GM21825 (cell line): Measurements from ENCODE around the gene SF1.

Experiments
- ATAC-seq: cut with Tn5 transposase; IDR thresholded peaks from one replicate; pipeline ENCODE4 v1.9.1; 2021; ENCODE audit warnings: mild to moderate bottlenecking, moderate library complexity; ENCODE audit not compliant: unreplicated experiment

Gene SF1

DNA sequence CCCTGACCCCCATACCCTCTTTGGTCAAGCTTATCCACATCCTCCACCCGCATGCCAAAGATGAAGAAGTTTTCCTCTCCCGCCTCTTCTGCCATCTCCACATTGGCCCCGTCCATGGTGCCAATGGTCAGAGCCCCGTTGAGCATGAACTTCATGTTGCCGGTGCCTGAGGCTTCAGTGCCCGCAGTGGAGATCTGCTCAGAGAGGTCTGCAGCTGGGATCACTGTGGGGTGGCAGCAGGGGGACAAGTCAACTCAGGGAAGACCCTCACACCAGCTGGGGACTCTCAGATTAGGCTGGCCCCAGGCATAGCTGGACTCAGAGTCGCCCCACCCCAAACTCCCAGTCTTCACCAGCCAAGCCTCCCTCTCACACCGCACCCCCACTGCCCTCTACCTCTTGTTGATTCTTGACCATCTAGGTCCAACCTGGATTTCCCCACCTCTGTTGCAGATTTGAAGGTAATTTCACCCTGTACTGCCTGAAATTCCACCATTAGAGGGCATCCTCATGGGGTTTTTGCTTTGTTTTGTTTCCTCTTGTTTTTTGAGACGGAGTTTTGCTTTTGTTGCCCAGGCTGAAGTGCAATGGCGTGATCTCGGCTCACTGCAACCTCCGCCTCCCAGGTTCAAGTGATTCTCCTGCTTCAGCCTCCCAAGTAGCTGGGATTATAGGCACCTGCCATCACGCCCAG is 27.8 kb downstream of the SF1 start:
- no peak for ATAC-seq

DNA sequence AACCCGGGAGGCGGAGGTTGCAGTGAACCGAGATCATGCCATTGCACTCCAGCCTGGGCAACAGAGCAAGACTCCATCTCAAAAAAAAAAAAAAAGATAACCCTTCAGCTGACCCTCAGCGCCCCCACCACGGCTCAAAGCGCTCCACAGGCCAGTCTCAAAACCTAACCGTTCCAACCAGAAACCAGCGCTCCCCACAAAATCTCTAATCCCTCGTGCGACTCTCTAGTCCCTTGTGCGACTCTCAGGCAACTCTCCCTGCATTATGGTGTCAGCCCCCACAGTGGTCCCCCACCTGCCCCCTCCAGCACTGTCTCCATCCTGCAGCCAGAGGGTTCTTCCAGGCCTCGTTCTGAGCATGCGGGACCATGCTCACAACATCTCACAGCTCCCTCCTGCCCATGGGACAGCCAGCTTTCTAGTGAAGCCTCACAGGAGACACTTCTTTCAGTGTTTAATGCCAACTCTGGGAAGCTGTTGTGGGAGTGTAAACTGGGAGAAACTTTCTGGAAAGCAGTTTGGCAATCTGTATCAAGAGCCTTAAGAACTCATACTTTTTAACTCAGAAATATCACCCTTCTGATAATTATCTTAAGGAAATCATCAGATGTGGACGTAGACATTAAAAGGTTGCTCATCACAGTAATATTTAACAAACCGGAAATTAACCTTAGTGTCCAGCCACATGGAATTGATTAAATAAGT is 30.2 kb downstream of the SF1 start:
- no peak for ATAC-seq

DNA sequence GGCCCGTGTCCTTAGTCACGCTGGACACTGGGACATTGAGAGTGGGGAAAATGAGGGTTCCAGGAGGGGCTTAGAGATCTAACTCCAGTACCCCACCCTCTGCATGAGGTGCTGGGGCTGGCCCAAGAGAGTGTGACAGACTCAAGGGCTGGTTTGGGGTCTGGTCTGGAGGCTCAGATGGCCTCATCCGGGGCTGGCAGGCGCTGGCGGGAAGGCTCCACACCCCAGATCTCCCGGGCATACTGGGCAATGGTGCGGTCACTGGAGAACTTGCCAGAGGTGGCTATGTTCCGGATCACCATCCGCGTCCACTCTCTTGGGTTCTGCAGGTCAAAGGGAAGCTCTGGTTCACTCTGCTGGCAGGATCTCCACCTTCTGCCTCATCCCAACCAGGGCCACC is 31.9 kb downstream of the SF1 start:
- ATAC-seq = no peak

DNA sequence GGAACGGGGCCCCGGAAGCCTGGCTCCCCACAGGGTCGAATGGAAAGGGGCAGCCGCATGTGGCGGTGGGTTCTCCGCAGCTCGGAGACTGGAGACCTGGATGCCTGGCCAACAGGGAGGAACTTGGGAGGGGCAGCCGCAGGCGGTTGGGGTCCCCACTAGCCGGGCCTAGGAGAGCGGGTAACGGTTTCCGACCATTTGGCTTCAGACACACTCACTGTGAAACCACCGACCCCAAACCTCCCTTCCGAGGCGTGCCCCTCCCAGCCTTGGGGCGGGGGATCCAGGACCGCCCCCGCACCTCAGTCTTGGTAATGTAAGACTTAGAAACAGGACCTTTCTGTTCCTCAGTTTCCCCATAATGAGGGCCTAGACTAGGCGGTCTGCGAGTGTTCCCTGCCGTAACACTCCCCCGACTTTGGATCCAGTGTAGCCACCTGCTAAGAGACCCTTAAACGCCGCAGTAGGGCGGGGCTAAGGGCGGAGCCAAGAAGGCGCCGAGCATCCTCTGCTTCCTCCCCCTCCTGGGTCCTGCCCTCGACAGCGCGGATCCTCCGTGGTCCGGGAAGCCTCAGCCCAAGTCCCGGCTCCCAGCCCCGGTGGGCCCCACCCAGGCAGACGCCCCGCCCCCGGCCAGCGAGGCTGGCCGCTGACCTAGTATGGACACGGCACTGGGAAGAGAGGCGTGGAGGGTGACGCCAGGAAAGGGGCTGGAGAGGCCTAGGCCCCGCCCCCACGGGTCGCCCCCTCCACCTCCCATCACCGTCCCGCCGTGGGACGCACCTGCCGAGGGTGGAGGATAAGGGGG is 32.6 kb downstream of the SF1 start:
- ATAC-seq = no peak

DNA sequence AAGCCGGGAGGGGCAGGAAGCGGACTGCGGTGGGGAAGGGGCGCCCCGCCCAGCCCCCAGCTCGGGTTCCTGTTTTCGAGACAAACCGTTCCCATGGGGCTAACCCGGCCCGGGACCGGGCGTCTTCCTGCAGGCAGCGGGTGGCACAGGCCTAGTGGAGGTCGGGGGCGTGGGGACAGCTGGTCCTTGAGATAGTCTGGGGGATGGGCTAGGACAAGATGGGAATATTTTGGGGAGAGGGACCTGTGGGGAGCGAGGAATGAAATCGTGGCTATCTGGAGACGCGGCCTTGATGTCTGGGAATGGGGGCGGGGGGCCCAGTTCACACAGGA is 33.2 kb downstream of the SF1 start:
- ATAC-seq = no peak

DNA sequence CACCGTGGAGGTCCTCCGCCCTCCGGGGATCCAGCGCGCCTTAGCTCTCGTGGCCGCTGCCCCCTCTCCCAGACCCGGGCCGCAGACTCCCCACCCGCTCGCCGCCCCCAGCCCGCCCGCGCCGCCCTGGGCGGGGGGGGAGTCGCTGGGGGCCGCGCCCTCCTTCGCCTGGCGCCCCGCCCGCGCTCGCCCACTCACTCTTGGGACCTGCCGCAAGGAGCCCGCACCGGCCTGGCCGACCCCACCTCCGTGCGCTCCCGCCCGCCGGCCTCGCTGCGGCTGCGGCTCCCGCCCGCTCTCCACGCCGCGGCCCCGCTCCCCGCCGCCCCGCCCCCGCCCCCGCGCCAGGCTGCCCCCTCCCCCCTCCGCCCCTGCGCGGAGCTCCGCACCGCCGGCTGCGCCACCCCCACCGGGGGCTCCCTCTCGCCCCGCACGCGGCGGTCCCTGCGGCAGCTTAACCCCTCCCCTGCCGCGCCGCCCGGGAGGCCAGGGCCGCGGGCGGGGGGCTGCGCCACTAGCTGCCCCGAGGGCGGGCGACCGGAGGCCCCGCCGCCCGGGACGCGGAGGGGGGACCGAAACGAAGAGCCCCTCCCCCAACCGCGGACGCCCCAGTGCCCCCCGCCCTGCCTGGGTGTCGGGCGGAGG is 33.7 kb downstream of the SF1 start:
- no peak for ATAC-seq

DNA sequence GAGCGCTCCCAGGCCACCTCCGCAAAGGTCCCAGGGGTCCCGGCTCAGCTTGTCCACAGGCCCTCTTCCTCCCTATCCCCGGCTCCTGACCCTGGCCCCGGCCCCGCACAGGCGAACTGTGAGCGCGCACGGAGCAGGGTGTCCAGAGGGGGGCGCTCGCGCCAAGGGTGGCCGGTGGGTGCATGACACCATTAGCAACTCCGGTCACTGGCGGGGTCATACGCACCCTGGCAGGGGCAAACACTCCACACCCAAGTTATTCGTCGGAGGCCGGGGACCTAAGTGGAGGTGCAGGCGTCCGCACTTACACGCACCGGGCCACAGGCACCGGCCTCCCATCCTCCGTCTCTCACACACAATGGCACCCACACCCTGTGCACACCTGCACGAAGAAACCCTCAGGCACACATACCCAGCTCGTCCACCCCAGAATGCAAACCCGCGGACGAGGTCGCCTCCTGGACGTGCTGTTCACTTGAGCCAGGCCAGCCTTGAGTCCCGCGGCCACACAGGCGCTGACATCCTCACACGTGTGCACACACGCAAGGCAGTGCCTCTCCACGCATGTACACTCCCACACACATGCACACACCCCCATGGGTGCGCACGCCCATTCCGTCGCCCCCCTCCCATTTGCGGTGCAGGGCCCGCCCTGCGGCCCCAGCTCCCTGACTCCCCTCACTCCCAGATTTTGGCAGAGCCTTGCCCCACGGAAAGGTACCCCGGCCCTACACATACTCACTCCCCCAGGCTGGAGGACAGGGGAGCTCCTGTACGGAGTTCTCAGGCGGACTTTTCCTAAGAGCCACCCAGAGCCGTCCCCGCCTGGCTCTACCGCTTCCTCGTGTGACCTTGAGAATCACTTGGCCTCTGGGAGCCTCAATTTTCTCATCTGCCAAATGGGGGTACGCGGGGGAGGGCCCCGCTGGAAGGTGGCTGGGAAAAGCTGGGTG is 34.5 kb downstream of the SF1 start, which contains the start of gene RASGRP2:
Gene RASGRP2, minus strand, starts transcription at position 552 of the 953 bp plus-strand sequence. CDS start 1,276 bp downstream, outside the sequence.
- ATAC-seq = no peak

DNA sequence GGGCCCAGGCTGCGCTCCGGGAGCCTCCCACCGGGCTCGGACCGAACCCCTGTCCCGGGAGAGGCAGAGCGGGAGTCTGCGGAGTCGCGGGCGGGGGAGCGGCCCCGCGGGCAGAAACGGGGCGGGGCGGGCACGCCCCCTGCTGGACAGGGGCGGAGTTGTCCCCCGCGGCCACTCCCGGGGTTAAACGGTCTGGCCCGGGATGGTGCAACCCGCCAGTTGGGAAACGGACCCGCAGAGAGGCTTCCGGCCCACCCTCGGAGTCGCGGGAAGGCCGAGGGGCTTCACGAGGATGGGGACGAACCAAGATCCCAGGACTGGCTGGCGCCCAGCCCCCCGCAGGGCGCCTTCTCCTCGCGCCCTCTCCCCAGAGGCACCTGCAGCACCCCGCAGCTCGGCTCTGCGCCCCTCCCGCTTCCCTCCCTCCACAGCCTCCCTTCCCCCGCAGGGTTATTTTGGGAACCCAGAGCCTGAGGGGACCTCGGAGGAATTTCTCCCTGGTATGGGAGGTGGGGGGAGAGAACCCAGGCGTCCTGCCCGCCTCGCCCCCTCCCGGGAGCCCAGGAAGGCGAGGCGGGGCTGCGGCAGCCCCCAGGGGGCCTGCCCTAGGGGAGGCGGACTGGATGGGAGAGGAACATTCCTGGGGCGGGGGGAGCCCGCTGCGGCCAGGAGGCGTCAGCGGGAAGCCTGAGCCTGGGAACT is 35.3 kb downstream of the SF1 start:
- no peak for ATAC-seq

DNA sequence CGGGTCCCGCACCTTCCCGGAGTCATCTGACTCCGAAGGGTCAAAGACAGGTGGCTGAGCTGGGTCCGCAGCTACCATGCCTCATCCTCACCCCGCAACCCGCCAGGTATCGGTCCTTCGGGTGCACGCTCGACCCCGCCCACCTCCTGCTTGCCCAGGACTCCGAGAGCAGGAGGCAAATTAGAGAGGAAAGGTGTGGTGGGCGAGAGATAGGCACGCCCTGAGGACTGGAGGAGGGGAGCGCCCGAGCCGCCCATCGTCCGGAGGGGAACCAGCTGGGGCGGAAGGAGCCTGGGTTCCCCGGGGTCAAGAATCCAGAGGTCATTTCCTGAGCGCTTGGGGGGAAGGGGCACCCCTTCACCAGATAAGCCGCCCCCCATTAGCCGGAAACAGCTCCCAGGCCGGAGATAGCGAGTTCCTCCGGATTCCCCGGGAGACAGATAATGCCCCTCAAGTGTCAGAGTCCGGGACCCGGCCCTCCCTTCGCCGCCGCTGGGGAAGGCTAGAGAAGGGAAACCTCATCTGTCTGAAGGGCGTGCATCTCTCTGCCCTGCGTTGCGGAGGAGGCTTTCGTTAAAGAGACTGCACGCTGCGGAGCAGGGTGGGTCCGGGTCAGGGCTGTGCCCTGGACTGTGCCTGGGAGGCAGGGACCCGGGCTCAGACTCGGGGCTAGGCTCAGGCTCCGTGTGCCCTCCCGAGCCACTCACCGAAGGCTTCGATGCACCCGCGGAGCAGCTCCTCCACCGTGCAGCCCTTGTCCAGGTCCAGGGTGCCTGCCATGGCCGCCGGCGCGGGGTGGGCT is 36.1 kb downstream of the SF1 start:
- ATAC-seq = no peak

DNA sequence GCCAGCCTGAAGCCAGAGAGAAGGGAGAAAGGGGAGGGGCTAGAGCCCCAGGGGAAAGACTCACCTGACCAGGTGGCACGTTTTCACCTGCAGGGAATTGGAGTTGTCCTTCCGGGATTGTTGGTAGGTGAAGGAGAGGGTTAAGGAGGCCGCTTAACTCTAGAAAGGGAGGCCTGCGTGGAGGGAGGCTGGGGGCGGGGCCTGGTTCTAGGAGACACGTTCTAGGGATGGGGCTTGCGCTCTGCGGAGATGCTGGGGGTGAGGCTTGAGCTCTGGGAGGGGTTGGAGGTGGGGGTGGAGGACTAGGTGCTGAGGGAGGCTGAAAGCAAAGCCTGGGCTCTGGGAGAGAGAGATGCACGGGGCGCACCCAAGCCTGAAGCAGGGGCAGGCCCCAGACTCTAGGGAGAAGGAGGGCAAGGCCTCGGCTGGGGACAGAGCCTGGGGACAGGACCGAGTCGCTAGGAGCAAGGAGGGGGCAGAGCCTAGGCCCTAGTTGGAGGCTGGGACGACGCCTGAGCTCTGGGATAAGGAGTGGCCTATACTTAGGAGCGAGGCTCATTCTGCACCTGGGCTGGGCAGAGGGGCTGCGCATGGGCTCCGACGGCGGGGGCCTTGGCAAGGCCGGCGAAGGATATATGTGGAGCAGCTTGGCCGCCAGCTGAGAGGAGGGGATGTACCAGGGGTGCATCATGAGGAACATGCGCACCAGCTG is 36.8 kb downstream of the SF1 start:
- no peak for ATAC-seq

DNA sequence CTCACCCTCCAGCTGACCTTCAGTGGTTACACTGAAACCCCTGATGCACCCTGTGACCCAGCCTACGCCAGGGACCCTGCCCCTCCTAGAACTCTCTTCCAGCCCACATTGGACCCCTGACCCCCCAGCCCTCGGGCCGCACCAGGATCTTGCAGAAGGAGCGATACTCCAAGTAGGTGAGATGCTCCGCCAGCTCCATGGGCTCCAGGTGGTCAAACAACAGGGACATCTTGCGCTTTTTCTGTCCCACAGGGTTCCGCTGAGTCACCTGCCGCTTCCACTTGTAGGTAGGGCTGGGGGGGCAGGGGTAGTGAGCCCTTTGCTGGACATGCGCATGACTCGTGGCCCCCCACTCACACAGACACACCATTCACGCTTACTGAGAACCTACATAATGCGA is 38.5 kb downstream of the SF1 start:
- ATAC-seq = no peak

DNA sequence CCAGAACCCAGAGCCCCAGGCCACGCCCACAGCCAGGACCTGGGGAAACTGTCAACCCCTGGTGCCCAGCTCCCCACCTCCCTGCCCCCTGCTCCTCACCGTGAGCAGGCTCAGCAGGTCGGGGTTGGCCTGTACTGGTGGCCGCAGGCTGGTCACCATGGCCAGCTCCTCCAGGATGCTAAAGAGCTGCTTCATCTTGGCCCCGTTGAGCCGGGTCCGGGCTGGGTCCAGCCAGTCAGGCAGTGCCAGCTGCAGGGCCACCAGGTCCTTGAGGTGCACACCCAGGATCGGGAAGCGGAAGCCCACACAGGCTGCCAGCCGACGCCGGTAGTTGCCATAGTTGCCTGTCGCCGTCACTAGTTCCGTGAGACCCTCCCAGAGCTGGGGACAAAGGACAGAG is 41.7 kb downstream of the SF1 start:
- no peak for ATAC-seq

DNA sequence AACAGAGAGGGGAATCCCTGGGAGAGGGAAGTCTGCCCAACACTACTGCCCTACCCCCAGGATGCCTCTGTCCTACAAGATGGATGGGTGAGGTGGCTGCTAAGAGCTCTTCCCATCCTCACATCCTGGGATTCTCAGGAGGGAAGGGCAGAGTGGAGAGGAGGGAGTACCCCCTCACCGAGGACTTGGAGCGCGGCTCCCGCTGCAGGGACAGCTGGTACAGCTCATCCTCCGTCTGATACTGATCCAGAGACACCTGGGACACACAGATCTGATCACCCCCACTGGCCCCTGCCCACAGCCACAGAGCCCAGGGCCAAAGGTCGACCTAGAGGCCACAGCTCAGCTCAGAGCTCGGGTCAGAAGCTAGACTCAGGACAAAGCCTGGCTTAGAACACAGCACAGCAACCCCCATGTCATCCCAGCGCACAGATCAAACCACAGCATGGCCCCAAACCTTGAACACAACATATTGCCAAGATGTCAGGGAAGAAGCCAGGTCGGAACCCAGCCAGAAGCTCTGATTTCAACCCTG is 42.5 kb downstream of the SF1 start:
- ATAC-seq = no peak

DNA sequence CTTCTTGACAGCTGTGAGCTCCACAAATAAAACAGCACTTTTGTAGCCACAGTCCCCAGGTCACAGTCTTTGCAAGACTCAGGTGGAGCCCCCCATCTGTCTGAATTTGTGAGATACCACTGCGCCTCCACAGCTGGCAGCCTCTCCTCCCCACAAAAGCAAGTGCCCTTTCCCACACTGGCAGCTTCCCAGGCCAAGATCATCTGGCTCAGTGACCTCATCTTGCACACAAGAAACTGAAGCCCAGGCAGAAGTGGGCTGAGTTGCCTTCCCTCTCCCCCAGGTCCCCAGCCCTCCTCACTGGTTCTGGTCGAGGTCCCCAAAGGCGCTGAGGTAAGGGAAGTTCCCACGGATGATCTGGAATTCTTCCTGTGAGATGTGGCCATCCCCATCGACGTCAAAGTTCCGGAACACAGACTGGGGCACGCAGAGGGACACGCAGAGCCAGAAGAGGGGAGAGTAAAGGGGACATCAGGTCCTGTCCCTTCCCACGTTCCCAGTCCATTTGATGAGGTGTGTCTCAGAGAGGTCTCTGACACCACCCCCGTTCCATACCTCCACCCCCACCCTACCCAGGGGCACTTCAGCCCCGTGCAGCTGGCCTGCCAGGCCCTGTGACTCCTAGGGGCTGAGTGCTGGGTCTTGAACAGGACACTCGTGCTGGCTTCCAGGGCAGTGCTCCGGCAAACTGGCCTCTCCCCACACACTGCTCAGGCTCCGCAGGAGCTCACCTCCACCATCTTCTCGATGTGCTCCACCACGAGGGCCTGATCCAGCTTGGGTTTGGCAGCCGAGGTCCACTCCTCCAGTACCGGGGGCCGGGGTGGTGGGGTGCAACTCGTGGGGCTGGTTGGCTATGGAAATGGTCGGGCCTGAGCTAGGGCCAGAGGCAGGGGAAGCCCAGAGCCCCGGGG is 43.3 kb downstream of the SF1 start:
- no peak for ATAC-seq

DNA sequence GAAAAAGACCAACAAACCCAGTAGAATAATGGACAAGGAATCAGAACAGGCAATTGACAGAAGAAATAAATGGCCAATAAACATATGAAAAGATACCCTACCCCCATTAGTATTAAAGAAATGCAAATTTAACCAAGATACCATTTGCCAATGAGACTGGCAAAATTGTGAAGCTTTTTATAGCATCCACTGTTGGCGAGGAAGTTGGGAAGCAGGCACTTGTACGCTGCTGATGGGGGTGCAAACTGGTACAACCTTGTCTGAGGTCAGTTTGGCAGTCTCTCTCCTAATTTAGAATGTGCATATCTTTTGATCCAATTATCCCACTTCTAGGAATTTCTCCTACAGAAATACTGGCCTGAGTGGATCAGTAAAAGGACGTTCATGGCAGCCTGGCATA is 46.7 kb downstream of the SF1 start:
- no peak for ATAC-seq

DNA sequence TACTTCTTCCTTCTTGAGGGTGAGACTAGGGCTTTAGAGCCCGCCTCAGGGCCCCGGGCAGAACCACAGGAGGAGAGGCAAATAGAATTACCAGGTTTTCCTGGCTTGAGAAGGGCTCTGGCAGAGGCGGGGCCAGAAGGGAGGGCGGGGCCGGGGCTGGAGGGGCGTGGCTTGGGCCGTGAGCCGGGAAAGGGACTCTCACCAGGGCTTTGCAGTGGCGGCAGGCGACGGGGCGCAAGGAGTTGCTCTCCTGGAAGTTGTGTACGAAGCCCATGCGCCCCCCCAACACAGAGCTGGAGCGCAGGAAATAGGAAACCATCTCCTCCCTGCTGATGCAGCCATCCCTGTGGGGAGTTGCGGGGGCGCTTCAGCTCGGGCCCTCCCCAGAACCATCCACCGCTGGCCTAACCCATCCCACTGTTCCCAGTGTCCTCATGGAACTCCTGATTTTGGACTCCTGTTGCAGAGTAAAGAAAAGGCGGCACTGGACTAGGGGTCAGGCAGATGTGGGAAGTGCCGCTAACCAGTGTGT is 48.4 kb downstream of the SF1 start:
- ATAC-seq = no peak
